GM18858 (cell line): ENCODE measurements around the gene SLC25A13.
"Not testable (repeated sequence)": the region's sequence is repeated elsewhere in the genome, so short reads cannot be mapped to it uniquely, and the experiment has no call there.

Experiments
- ATAC-seq: cut with Tn5 transposase; IDR thresholded peaks from one replicate; pipeline ENCODE4 v1.9.1; 2021; ENCODE audit not compliant: unreplicated experiment

The SLC25A13 gene

GRCh38 chr7:96173781-96174180 is 148.1 kb downstream of the SLC25A13 start:
- ATAC-seq = no peak

- no peak for ATAC-seq
Measured at GRCh38 chr7:96169439-96169838, 152.5 kb downstream of the SLC25A13 start.

GRCh38 chr7:96167424-96167823 is 154.5 kb downstream of the SLC25A13 start:
- ATAC-seq = no peak

- ATAC-seq = no peak
Measured at GRCh38 chr7:96161897-96162296, 160.0 kb downstream of the SLC25A13 start.

GRCh38 chr7:96157856-96158255 is 164.0 kb downstream of the SLC25A13 start:
- no peak for ATAC-seq

DNA sequence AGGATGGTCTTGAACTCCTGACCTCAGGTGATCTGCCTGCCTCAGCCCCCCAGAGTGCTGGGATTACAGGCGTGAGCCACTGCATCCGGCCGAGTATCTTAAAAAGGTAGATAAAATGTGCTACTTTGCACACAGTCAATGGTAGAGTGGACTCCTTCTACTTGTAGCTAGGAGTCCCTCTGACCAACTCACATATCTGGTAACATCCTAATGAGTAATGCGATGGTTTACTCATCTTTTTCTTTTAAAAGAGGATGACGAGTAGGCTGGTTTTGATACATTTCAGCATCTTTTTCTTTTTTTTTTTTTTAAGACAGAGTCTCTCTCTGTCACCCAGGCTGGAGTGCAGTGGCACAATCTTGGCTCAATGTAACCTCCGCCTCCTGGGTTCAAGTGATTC is 167.4 kb downstream of the SLC25A13 start:
- not testable (repeated sequence) for ATAC-seq

DNA sequence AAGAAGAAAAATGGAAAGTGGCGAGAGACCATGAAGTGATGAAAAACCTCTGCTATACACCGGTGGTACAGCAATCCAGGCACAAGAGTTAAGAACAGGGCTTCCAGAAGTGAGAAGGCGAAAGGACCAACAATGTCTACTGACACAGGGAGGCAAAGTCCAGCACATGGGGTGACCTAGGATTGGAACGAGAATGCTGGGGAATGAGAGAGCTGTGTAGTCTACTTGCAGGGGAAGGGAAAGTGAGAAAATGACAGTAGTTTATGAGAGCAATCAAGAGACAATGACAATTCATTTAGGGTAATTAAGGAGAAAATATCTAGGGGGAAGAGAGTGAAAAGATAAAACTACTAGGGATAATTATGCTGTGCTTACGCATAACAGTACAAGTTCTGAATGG is 169.2 kb downstream of the SLC25A13 start:
- ATAC-seq = no peak

- no peak for ATAC-seq
Measured at GRCh38 chr7:96151889-96152288, 170.0 kb downstream of the SLC25A13 start.

- ATAC-seq = no peak
Measured at GRCh38 chr7:96144260-96144526, 177.7 kb downstream of the SLC25A13 start.

GRCh38 chr7:96143495-96144259 is 178.2 kb downstream of the SLC25A13 start:
- ATAC-seq = no peak

DNA sequence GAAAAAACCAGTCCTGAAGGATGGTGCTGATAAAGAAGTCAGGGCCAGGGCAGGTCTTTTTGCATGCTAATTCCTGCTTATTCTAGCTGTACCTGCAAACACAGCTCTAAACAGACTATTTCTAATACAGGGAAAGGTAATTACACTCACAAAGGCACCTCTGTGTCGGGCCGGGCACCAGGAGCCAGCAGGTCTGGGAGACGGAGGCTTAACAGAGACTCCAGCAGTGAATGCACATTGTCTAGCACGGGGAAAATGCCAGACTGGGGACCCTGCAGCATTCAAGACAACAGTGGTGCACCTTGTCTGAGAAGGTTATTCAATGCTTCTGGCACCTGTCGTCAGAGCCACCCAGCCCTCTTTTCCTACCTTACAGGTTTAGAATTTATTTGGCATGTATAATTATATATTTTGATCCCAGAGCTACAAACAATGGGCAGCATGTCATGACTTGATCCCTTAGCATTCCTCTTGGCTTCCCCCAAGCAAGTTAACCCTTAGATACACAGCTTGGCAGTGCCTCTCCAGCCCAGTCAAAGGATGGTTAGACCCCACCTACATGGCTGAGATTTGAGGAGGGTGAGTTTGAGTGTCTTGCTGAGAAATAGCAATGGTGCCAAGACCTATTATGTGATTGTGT is 185.2 kb downstream of the SLC25A13 start:
- no peak for ATAC-seq

- ATAC-seq = no peak
Measured at GRCh38 chr7:96135241-96135640, 186.7 kb downstream of the SLC25A13 start.

GRCh38 chr7:96131525-96131924 is 190.4 kb downstream of the SLC25A13 start:
- no peak for ATAC-seq

GRCh38 chr7:96127746-96128145 is 194.2 kb downstream of the SLC25A13 start:
- ATAC-seq = no peak

DNA sequence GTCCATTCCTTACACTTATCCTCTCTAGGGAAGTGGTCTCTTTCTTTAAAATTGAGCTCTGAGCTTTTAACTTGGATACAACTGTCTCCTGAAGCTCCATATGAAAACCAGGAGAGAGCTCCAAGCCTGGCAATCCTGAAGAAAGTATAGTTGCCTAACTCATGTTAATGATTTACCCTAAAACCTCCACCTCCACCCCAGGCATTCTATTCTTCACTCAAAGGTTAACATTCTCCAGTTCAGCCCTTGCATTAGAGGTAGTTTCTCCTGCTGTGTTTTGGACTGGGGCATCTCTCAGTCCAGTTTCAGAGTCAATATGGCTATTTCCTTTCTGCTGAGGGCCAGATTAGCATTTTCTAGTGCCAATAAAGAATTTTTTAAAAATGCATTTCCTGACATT is 195.5 kb downstream of the SLC25A13 start:
- no peak for ATAC-seq

DNA sequence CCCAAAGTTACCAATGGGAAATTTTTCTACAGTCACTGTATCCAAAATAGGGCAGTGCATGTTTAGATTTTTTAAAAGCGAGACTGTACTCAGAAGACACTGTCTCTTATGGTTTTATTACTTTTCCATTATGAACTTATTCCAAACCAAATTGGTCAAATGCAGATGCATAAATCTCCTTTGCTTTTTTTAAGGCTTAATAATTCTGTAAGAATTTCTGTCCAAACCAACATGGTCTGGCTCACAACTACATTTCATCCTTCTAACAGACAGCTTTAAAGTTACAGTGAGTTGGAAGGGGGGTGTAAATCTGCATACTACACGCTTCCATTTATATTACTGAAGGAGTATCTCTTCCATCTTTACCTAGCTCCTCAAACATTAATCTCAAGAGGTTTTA is 199.2 kb downstream of the SLC25A13 start:
- ATAC-seq = no peak

- no peak for ATAC-seq
Measured at GRCh38 chr7:96121752-96122151, 200.1 kb downstream of the SLC25A13 start.

DNA sequence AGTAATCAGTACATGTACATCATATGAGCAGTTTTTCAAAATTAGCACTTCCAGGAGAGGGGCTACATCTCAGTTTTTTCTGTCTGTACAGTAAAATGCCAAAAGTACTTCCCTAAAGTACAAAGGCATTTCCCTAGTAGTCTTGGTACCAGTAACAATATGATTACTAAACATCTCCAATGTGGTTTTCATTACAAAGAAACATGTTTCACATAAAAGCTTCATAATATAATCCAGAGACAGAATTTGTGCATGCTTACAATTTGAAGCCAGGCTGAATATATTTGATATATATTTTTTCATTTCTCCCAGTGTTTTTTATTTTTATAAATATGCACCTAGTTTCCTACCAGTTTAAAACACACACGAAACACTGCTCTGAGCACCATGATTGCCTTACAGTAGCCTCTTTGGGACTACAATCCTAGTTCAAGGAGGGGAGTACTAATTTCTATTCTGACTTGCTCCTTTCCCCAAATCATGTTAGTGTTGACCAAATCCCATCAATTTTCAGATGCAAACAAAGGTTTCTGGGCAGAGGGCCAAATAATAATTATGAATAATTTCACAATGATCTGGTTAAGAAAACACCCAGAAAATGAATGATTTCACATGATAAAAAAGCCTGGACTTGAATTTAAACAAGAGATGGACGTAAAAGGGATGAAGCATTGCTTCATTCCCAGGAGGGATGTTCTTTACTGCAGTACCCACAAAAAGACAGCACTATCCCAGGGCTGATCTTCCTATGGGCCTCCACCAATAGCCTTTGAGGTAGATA is 201.3 kb downstream of the SLC25A13 start:
- ATAC-seq = no peak

DNA sequence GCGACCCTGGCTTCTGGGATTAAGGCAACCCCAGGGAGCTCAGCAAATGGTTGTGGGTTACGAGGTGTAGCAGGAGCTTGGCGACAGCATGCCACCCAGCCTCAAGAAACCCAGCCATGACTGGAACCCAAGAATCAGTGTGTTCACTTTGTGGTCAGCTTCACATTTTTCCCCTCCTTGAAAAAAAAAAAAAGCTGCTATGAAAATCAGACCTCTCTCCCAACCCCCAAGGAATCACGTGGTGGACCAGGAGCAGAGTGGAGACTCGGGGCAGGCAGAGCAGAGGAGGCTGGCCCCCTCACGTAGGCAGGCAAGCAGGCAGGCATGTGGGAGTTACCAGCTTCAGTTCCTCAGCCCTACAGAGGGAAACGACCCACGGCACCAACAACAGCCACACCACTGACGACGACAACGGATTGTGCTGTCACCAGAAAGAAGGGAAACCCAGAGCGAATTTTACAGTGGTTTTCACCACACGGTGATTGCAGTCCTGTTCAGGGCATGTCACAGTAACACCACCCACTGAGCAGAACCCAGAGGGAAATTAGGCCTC is 203.4 kb downstream of the SLC25A13 start:
- no peak for ATAC-seq

- ATAC-seq = no peak
Measured at GRCh38 chr7:96116173-96116572, 205.7 kb downstream of the SLC25A13 start.

GRCh38 chr7:96114190-96114589 is 207.7 kb downstream of the SLC25A13 start:
- no peak for ATAC-seq

- ATAC-seq = no peak
Measured at GRCh38 chr7:96111405-96111804, 210.5 kb downstream of the SLC25A13 start.
